GM12878 (cell line): ENCODE results near the gene ADGRG7. TPM values are rescaled to one million over a fixed set of nuclear protein-coding genes. Genes with fewer than 3 reads are reported as not detected.

Source experiments
- BCL3 ChIP-seq: IDR thresholded peaks from 2 replicates; pipeline ENCODE4 v1.6.1; 2011; ENCODE audit warnings: borderline replicate concordance, low read depth, mild to moderate bottlenecking, moderate library complexity, low read length; ENCODE audit not compliant: insufficient read depth, poor library complexity, severe bottlenecking
- EED ChIP-seq: sonication (generic); IDR thresholded peaks from 2 replicates; pipeline ENCODE4 v1.6.1; 2016; ENCODE audit warnings: antibody characterized with exemption, low read depth
- EGR1 ChIP-seq, 2 experiments: IDR thresholded peaks; 1 replicate in 1 of 2; 2 replicates in 1 of 2; pipeline ENCODE4 v1.6.1; 2011 to 2012; ENCODE audit warnings: low read depth in 2 of 2, low read length in 2 of 2, borderline replicate concordance in 1 of 2, mild to moderate bottlenecking in 1 of 2, moderate library complexity in 1 of 2
- GABPA ChIP-seq: IDR thresholded peaks from 2 replicates; pipeline ENCODE4 v1.6.1; 2014; ENCODE audit warnings: antibody characterized with exemption, low read depth, mild to moderate bottlenecking, inconsistent platforms
- GATAD2B ChIP-seq: fragments of 450-650 bp; conservative IDR thresholded peaks from 2 replicates; pipeline ENCODE4 v1.6.1; 2017; ENCODE audit warnings: low read depth, mild to moderate bottlenecking, moderate library complexity
- HDAC2 ChIP-seq: fragments of 200-600 bp; sonication (generic); IDR thresholded peaks from 2 replicates; pipeline ENCODE4 v1.6.1; 2017
- IKZF1 ChIP-seq: fragments of 450-650 bp; conservative IDR thresholded peaks from 2 replicates; pipeline ENCODE4 v1.6.1; 2017; ENCODE audit warnings: antibody characterized with exemption, mild to moderate bottlenecking
- IKZF2 ChIP-seq, 2 experiments: fragments of 450-650 bp; IDR thresholded peaks; 2 replicates each; pipeline ENCODE4 v1.6.1; 2017; ENCODE audit warnings: mild to moderate bottlenecking in 2 of 2, moderate library complexity in 2 of 2
- NFYA ChIP-seq: IDR thresholded peaks from 2 replicates; pipeline ENCODE4 v1.6.1; 2011; ENCODE audit warnings: low read depth, mild to moderate bottlenecking, low read length, improper control_type of control experiment, borderline replicate concordance
- NFYB ChIP-seq: IDR thresholded peaks from 2 replicates; pipeline ENCODE4 v1.6.1; 2011; ENCODE audit warnings: low read depth, mild to moderate bottlenecking, low read length, improper control_type of control experiment, moderate library complexity; ENCODE audit not compliant: insufficient read depth
- NKRF ChIP-seq: fragments of 450-650 bp; conservative IDR thresholded peaks from 2 replicates; pipeline ENCODE4 v1.6.1; 2017; ENCODE audit warnings: mild to moderate bottlenecking, moderate library complexity
- NRF1 ChIP-seq: conservative IDR thresholded peaks from 2 replicates; pipeline ENCODE4 v1.6.1; 2011; ENCODE audit warnings: mild to moderate bottlenecking, low read depth, low read length, improper control_type of control experiment
- POU2F2 ChIP-seq: IDR thresholded peaks from 3 replicates; pipeline ENCODE4 v1.6.1; 2011; ENCODE audit warnings: low read depth, mild to moderate bottlenecking, low read length, borderline replicate concordance
- SP1 ChIP-seq: IDR thresholded peaks from one replicate; pipeline ENCODE4 v1.6.1; 2011; ENCODE audit warnings: low read depth, low read length
- SPI1 ChIP-seq: IDR thresholded peaks from 2 replicates; pipeline ENCODE4 v1.6.1; 2011; ENCODE audit warnings: low read depth, mild to moderate bottlenecking, low read length, moderate library complexity, borderline replicate concordance; ENCODE audit not compliant: insufficient read depth
- ZNF274 ChIP-seq: IDR thresholded peaks from one replicate; pipeline ENCODE4 v1.8.0; 2011; ENCODE audit not compliant: insufficient read length, insufficient read depth
- ZNF622 ChIP-seq: fragments of 450-650 bp; IDR thresholded peaks from 2 replicates; pipeline ENCODE4 v1.6.1; 2017; ENCODE audit warnings: mild to moderate bottlenecking, inconsistent platforms
- polyA plus RNA-seq, 11 experiments: library from polyadenylated mRNA; depleted of rRNA in 4 of 11; unstranded in 6 of 11; stranded (reverse) in 5 of 11; fragments of >200 nt; fragmentation: Nextera tagmentation in 4 of 11; fragmentation: Illumina TruSeq in 1 of 11; extraction: Ambion mirVana in 4 of 11; extraction: Trizol in 1 of 11; gene quantifications; 1 replicate in 1 of 11; 2 replicates in 10 of 11; pipeline versions ENCODE4 v1.2.1 to v1.2.3, GENCODE V29; 2011 to 2016; ENCODE audit warnings: inconsistent platforms in 2 of 11, missing spikeins in 2 of 11, low read depth in 1 of 11
- total RNA-seq, 4 experiments: library from RNA; depleted of rRNA in 3 of 4; stranded (reverse); fragments of >200 nt in 3 of 4; fragmentation: Illumina TruSeq in 1 of 4; extraction: Trizol in 1 of 4; gene quantifications; 2 replicates each; pipeline versions ENCODE4 v1.2.1 to v1.2.3, GENCODE V29; 2013 to 2021
- TF ChIP-seq, protein P1 (sequence below): fragments of 450-650 bp; IDR thresholded peaks from 2 replicates; pipeline ENCODE4 v1.6.1; 2017; ENCODE audit warnings: mild to moderate bottlenecking, low read depth, inconsistent platforms; ENCODE audit not compliant: poor library complexity, severe bottlenecking
- TF ChIP-seq, protein P2 (sequence below): IDR thresholded peaks from 2 replicates; pipeline ENCODE4 v1.6.1; 2012; ENCODE audit warnings: low read depth, low read length, improper control_type of control experiment
- TF ChIP-seq, protein P3 (sequence below): fragments of 150-350 bp; IDR thresholded peaks from 2 replicates; pipeline ENCODE4 v1.6.1; 2016; ENCODE audit warnings: low read depth, low read length

Gene ADGRG7
- total and polyA plus RNA-seq, 10 of the 15 experiments (the other 5 are each of a cell fraction or from before 2014, with no cell fraction given) = 0.02 to 0.21 (median 0.14) TPM; not detected in 7

- TF ChIP-seq NFYB (peak; percentile 79), NFYA (no peak), HDAC2 (no peak), ZNF622 (no peak), NRF1 (peak; percentile 84), NKRF (peak; percentile 82), GATAD2B (0 out of 2 replicates have a peak, but pooled peaks have one; percentile 50), BCL3 (no peak), SP1 (peak; percentile 67), POU2F2 (peak; percentile 22; the same call in 1 of the 3 replicates), GABPA (peak; percentile 78; the same call in 1 of the 2 replicates), EGR1 (IDR thresholded peaks at IDR 0.05; ENCODE audit: borderline replicate concordance in 1 of 2, low read depth in 2 of 2, low read length in 2 of 2) (0 out of 3 replicates have a peak, but pooled peaks of 1 of the 2 experiments have one; percentile 7), IKZF2 (IDR thresholded peaks at IDR 0.05) (peak; percentile 51 to 58; a peak in 3 of 4 replicates), IKZF1 (peak; percentile 96), SPI1 (peak; percentile 93), EED (peak; percentile 63), ZNF274 (no peak)
- TF ChIP-seq, protein P1, sequence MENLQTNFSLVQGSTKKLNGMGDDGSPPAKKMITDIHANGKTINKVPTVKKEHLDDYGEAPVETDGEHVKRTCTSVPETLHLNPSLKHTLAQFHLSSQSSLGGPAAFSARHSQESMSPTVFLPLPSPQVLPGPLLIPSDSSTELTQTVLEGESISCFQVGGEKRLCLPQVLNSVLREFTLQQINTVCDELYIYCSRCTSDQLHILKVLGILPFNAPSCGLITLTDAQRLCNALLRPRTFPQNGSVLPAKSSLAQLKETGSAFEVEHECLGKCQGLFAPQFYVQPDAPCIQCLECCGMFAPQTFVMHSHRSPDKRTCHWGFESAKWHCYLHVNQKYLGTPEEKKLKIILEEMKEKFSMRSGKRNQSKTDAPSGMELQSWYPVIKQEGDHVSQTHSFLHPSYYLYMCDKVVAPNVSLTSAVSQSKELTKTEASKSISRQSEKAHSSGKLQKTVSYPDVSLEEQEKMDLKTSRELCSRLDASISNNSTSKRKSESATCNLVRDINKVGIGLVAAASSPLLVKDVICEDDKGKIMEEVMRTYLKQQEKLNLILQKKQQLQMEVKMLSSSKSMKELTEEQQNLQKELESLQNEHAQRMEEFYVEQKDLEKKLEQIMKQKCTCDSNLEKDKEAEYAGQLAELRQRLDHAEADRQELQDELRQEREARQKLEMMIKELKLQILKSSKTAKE = peak; percentile 8
- TF ChIP-seq, protein P2, sequence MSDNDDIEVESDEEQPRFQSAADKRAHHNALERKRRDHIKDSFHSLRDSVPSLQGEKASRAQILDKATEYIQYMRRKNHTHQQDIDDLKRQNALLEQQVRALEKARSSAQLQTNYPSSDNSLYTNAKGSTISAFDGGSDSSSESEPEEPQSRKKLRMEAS = no peak
- TF ChIP-seq, protein P3, sequence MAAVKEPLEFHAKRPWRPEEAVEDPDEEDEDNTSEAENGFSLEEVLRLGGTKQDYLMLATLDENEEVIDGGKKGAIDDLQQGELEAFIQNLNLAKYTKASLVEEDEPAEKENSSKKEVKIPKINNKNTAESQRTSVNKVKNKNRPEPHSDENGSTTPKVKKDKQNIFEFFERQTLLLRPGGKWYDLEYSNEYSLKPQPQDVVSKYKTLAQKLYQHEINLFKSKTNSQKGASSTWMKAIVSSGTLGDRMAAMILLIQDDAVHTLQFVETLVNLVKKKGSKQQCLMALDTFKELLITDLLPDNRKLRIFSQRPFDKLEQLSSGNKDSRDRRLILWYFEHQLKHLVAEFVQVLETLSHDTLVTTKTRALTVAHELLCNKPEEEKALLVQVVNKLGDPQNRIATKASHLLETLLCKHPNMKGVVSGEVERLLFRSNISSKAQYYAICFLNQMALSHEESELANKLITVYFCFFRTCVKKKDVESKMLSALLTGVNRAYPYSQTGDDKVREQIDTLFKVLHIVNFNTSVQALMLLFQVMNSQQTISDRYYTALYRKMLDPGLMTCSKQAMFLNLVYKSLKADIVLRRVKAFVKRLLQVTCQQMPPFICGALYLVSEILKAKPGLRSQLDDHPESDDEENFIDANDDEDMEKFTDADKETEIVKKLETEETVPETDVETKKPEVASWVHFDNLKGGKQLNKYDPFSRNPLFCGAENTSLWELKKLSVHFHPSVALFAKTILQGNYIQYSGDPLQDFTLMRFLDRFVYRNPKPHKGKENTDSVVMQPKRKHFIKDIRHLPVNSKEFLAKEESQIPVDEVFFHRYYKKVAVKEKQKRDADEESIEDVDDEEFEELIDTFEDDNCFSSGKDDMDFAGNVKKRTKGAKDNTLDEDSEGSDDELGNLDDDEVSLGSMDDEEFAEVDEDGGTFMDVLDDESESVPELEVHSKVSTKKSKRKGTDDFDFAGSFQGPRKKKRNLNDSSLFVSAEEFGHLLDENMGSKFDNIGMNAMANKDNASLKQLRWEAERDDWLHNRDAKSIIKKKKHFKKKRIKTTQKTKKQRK = no peak
These were observed 99.8 kb downstream of the ADGRG7 start, which contains the start of gene TFG (continued) for GRCh38 chr3:100708989-100709841.
